Stimulated activated CD8-positive, alpha-beta memory T cell treated with anti-CD3 and anti-CD28 coated beads, Interleukin-12 subunit alpha, Interleukin-12 subunit beta, amount 100 ng/mL, for 4 hours (primary cell): Measurements from ENCODE around the gene TSPAN3.

ENCODE experiments used
- DNase-seq: peaks from one replicate; pipeline ENCODE4 v3.0.0-alpha.2; 2020; ENCODE audit warnings: low read depth

TSPAN3 gene

GRCh38 chr15:77084436-77084835 lies 13.5 kb upstream of the TSPAN3 start:
- DNase-seq = no peak

- DNase-seq = peak; percentile 10
Measured at GRCh38 chr15:77083381-77084160, 12.7 kb upstream of the TSPAN3 start.

GRCh38 chr15:77081971-77082370 lies 11.1 kb upstream of the TSPAN3 start:
- no peak for DNase-seq

GRCh38 chr15:77076323-77076915 lies 5.5 kb upstream of the TSPAN3 start:
- no peak for DNase-seq

GRCh38 chr15:77075528-77075927 lies 4.6 kb upstream of the TSPAN3 start:
- DNase-seq = no peak

- no peak for DNase-seq
Measured at GRCh38 chr15:77074350-77074749, 3.4 kb upstream of the TSPAN3 start.

- no peak for DNase-seq
Measured at GRCh38 chr15:77071305-77072223, 655 bp upstream of the TSPAN3 start.

GRCh38 chr15:77070180-77070494 lies 772 bp downstream of the TSPAN3 start:
- DNase-seq = no peak

GRCh38 chr15:77069521-77070121 lies 1.3 kb downstream of the TSPAN3 start:
- DNase-seq = no peak

GRCh38 chr15:77068633-77069032 lies 2.3 kb downstream of the TSPAN3 start:
- no peak for DNase-seq

GRCh38 chr15:77067691-77068367 lies 3.1 kb downstream of the TSPAN3 start:
- DNase-seq = no peak

GRCh38 chr15:77066971-77067690 lies 3.8 kb downstream of the TSPAN3 start:
- no peak for DNase-seq

GRCh38 chr15:77064539-77065308 lies 6.2 kb downstream of the TSPAN3 start:
- no peak for DNase-seq

- no peak for DNase-seq
Measured at GRCh38 chr15:77064063-77064462, 6.8 kb downstream of the TSPAN3 start.

GRCh38 chr15:77063249-77063648 lies 7.7 kb downstream of the TSPAN3 start:
- DNase-seq = no peak

GRCh38 chr15:77060546-77060945 lies 10.4 kb downstream of the TSPAN3 start:
- DNase-seq = no peak

- DNase-seq = no peak
Measured at GRCh38 chr15:77059786-77060361, 11.0 kb downstream of the TSPAN3 start.

GRCh38 chr15:77058468-77058867 lies 12.4 kb downstream of the TSPAN3 start:
- DNase-seq = no peak

GRCh38 chr15:77057685-77058084 lies 13.2 kb downstream of the TSPAN3 start:
- no peak for DNase-seq

- no peak for DNase-seq
Measured at GRCh38 chr15:77057072-77057471, 13.8 kb downstream of the TSPAN3 start.
